GM19455 (cell line): ENCODE data around the gene PPT2.
"Not testable (repeated sequence)": the region's sequence is repeated elsewhere in the genome, so short reads cannot be mapped to it uniquely, and the experiment has no call there.

Experiments
- ATAC-seq: cut with Tn5 transposase; IDR thresholded peaks from one replicate; pipeline ENCODE4 v1.9.1; 2021; ENCODE audit not compliant: unreplicated experiment

The PPT2 gene

GRCh38 chr6:32189069-32189741 is 35.3 kb downstream of the PPT2 start:
- no peak for ATAC-seq

GRCh38 chr6:32189742-32190053 is 35.8 kb downstream of the PPT2 start:
- ATAC-seq = no peak

- ATAC-seq = peak; percentile 44
Measured at GRCh38 chr6:32190054-32190851, 36.3 kb downstream of the PPT2 start, which contains the start of gene PBX2. TSS of gene PBX2 (minus strand) at chr6:32190202. CDS start at chr6:32189915, 287 bp downstream.

GRCh38 chr6:32190911-32191677 is 37.2 kb downstream of the PPT2 start:
- ATAC-seq = no peak

- no peak for ATAC-seq
Measured at GRCh38 chr6:32191696-32192607, 38.0 kb downstream of the PPT2 start.

GRCh38 chr6:32192608-32193039 is 38.7 kb downstream of the PPT2 start, which contains the start of gene GPSM3:
TSS of gene GPSM3 (minus strand) at chr6:32192643. CDS start at chr6:32192513, 130 bp downstream.
- ATAC-seq = no peak

- not testable (repeated sequence) for ATAC-seq
Measured at GRCh38 chr6:32193096-32193495, 39.2 kb downstream of the PPT2 start.

GRCh38 chr6:32194388-32194787 is 40.4 kb downstream of the PPT2 start:
- ATAC-seq = no peak

GRCh38 chr6:32194825-32195651 is 41.1 kb downstream of the PPT2 start:
- no peak for ATAC-seq

- peak; percentile 73 for ATAC-seq
Measured at GRCh38 chr6:32195652-32195901, 41.6 kb downstream of the PPT2 start.

- peak; percentile 70 for ATAC-seq
Measured at GRCh38 chr6:32195902-32196681, 42.2 kb downstream of the PPT2 start.

GRCh38 chr6:32196682-32197616 is 43.0 kb downstream of the PPT2 start:
- no peak for ATAC-seq

GRCh38 chr6:32198345-32198696 is 44.4 kb downstream of the PPT2 start:
- ATAC-seq = no peak

- no peak for ATAC-seq
Measured at GRCh38 chr6:32198866-32199265, 44.9 kb downstream of the PPT2 start.

- no peak for ATAC-seq
Measured at GRCh38 chr6:32200711-32201475, 47.0 kb downstream of the PPT2 start.

- no peak for ATAC-seq
Measured at GRCh38 chr6:32202186-32202585, 48.2 kb downstream of the PPT2 start.
